CD4-positive, CD25-positive, alpha-beta regulatory T cell (primary cell): Measurements from ENCODE around the gene SPACA6. TPM values are rescaled to one million over a fixed set of nuclear protein-coding genes. Genes with fewer than 3 reads are reported as not detected.

Source experiments
- ATAC-seq, 2 donors: fragments of 150-1000 bp; cut with Tn5 transposase; one replicate each; pipeline ENCODE4 v1.10.0; 2021; ENCODE audit warnings: low read depth in 2 of 2, moderate number of reproducible peaks in 2 of 2, moderate library complexity in 1 of 2
- DNase-seq, 3 donors: peaks; one replicate each; pipeline versions ENCODE4 v3.0.0 to v3.0.0-alpha.2; 2012 to 2022; ENCODE audit warnings: mixed read lengths in 1 of 3
- H3K27ac ChIP-seq: one replicate; pipeline ENCODE4 v1.7.0; 2013; ENCODE audit warnings: mild to moderate bottlenecking, low read length; ENCODE audit not compliant: insufficient read depth, poor library complexity, severe bottlenecking
- H3K27me3 ChIP-seq: one replicate; pipeline ENCODE4 v1.7.0; 2013; ENCODE audit warnings: low read length; ENCODE audit not compliant: control insufficient read depth, insufficient read depth
- H3K36me3 ChIP-seq: one replicate; pipeline ENCODE4 v1.7.0; 2013; ENCODE audit warnings: mild to moderate bottlenecking, low read length, moderate library complexity; ENCODE audit not compliant: control insufficient read depth, insufficient read depth
- H3K4me1 ChIP-seq: 2 replicates; pipeline ENCODE4 v1.7.0; 2013; ENCODE audit warnings: mild to moderate bottlenecking, low read length; ENCODE audit not compliant: insufficient read depth, control insufficient read depth, poor library complexity, severe bottlenecking
- H3K4me3 ChIP-seq: one replicate; pipeline ENCODE4 v1.7.0; 2013; ENCODE audit warnings: low read depth, mild to moderate bottlenecking, low read length, moderate library complexity
- H3K9me3 ChIP-seq, 2 experiments: 1 replicate in 1 of 2; 2 replicates in 1 of 2; pipeline ENCODE4 v1.7.0; 2013; ENCODE audit warnings: low read length in 2 of 2, mild to moderate bottlenecking in 1 of 2, moderate library complexity in 1 of 2; ENCODE audit not compliant: control insufficient read depth in 2 of 2
- H3K27ac Mint-ChIP-seq, 3 donors: one replicate each; pipeline ENCODE4 v1.8.0; 2020 to 2022; ENCODE audit warnings: mild to moderate bottlenecking in 3 of 3, mixed read lengths in 3 of 3, moderate library complexity in 2 of 3
- H3K27me3 Mint-ChIP-seq: one replicate; pipeline ENCODE4 v1.8.0; 2022; ENCODE audit warnings: mild to moderate bottlenecking, mixed read lengths
- H3K36me3 Mint-ChIP-seq: one replicate; pipeline ENCODE4 v1.8.0; 2020; ENCODE audit warnings: mixed read lengths
- H3K4me1 Mint-ChIP-seq, 4 donors: one replicate each; pipeline ENCODE4 v1.8.0; 2020 to 2022; ENCODE audit warnings: mixed read lengths in 4 of 4, mild to moderate bottlenecking in 1 of 4
- H3K4me3 Mint-ChIP-seq, 4 donors: one replicate each; pipeline ENCODE4 v1.8.0; 2020 to 2022; ENCODE audit warnings: mild to moderate bottlenecking in 4 of 4, mixed read lengths in 4 of 4, moderate library complexity in 3 of 4
- H3K9me3 Mint-ChIP-seq, 7 donors: one replicate each; pipeline ENCODE4 v1.8.0; 2020 to 2022; ENCODE audit warnings: mixed read lengths in 7 of 7, mild to moderate bottlenecking in 3 of 7, moderate library complexity in 2 of 7
- polyA plus RNA-seq, 4 donors: library from polyadenylated mRNA; unstranded; fragments of 300-500 nt; fragmentation: Illumina TruSeq; gene quantifications; one replicate each; pipeline ENCODE4 v1.2.3, GENCODE V29; 2021
- total RNA-seq: library from RNA; stranded (reverse); gene quantifications from one replicate; pipeline ENCODE4 v1.2.3, GENCODE V29; 2022

SPACA6 gene
- total and polyA plus RNA-seq, 5 donors from 2014 or later: 0.98 to 5.6 (median 1.8) TPM

DNA sequence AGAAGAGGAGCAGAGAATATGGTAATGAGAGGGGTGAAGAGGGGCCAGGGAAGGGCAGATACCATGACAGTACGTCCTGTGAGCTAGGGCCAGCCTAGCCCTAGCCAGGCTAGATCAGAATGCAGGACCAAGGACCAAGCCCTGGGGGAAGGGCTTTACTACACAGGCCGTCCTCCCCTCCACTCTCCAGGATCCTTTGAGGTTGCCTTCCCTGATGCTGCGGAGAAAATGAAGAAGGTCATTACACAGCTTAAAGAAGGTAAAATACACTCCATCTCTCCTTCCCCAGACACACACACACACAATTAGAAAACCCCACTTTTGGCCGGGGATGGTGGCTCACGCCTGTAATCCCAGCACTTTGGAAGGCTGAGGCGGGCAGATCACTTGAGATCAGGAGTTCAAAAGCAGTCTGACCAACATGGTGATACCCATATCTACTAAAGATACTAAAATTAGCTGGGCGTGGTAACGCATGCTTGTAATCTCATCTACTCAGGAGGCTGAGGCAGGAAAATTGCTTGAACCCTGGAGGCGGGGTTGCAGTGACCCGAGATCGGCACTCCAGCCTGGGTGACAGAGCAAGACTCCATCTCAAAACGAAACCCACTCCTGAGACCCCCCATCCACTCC, 8.5 kb downstream of the SPACA6 start:
- Mint-ChIP-seq H3K9me3 (peaks cover 0 to 5% (median 0%) of the 10 kb centered on the region in 7 donors), H3K27me3 (peaks cover 11% of the 10 kb centered on the region), H3K4me1 (peaks cover 0 to 41% (median 19%) of the 10 kb centered on the region in 4 donors), H3K36me3 (peaks cover 12% of the 10 kb centered on the region), H3K27ac (peak overlapping the region in 1 of 3 donors; percentile 35), H3K4me3 (peak overlapping the region in 2 of 4 donors; percentile 56 to 82)
- Histone ChIP-seq H3K4me3 (no peak overlapping the region), H3K27me3 (no peaks in the 10 kb centered on the region), H3K4me1 (peaks cover 28% of the 10 kb centered on the region), H3K9me3 (no peaks in the 10 kb centered on the region), H3K27ac (no peak overlapping the region), H3K36me3 (no peaks in the 10 kb centered on the region)
- DNase-seq (no peak), ATAC-seq (no peak)

GRCh38 chr19:51702103-51702824, 9.1 kb downstream of the SPACA6 start:
- peaks cover 18% of the 10 kb centered on the region for H3K36me3 Mint-ChIP-seq

GRCh38 chr19:51702825-51703574, 9.9 kb downstream of the SPACA6 start:
- Histone ChIP-seq H3K4me3 (peak overlapping the region; percentile 44), H3K27ac (no peak overlapping the region), H3K4me1 (peaks cover 28% of the 10 kb centered on the region), H3K36me3 (no peaks in the 10 kb centered on the region), H3K27me3 (no peaks in the 10 kb centered on the region), H3K9me3 (no peaks in the 10 kb centered on the region)
- Mint-ChIP-seq H3K27ac (peak overlapping the region; percentile 90 to 92 (median 91)), H3K4me1 (peaks cover 1 to 42% (median 20%) of the 10 kb centered on the region in 4 donors), H3K4me3 (peak overlapping the region; percentile 88 to 97 (median 92)), H3K27me3 (peaks cover 11% of the 10 kb centered on the region), H3K9me3 (peaks cover 0 to 5% (median 0%) of the 10 kb centered on the region in 7 donors), H3K36me3 (peaks cover 21% of the 10 kb centered on the region)
- ATAC-seq (no peak), DNase-seq (no peak)

More at GRCh38 chr19:51702103-51702824, 9.1 kb downstream of the SPACA6 start:
- no peaks in the 10 kb centered on the region for H3K36me3 ChIP-seq
- H3K27ac ChIP-seq: no peak overlapping the region
- Mint-ChIP-seq H3K27me3 (peaks cover 11% of the 10 kb centered on the region), H3K4me3 (peak overlapping the region; percentile 86 to 92 (median 90)), H3K27ac (peak overlapping the region in 1 of 3 donors; percentile 90), H3K9me3 (peaks cover 0 to 5% (median 0%) of the 10 kb centered on the region in 7 donors), H3K4me1 (peaks cover 0 to 42% (median 20%) of the 10 kb centered on the region in 4 donors)
- H3K27me3 ChIP-seq: no peaks in the 10 kb centered on the region
- H3K4me3 ChIP-seq: no peak overlapping the region
- ATAC-seq (no peak), DNase-seq (peak in 1 of 3 donors; percentile 18)
- no peaks in the 10 kb centered on the region for H3K9me3 ChIP-seq
- H3K4me1 ChIP-seq: peaks cover 28% of the 10 kb centered on the region

DNA sequence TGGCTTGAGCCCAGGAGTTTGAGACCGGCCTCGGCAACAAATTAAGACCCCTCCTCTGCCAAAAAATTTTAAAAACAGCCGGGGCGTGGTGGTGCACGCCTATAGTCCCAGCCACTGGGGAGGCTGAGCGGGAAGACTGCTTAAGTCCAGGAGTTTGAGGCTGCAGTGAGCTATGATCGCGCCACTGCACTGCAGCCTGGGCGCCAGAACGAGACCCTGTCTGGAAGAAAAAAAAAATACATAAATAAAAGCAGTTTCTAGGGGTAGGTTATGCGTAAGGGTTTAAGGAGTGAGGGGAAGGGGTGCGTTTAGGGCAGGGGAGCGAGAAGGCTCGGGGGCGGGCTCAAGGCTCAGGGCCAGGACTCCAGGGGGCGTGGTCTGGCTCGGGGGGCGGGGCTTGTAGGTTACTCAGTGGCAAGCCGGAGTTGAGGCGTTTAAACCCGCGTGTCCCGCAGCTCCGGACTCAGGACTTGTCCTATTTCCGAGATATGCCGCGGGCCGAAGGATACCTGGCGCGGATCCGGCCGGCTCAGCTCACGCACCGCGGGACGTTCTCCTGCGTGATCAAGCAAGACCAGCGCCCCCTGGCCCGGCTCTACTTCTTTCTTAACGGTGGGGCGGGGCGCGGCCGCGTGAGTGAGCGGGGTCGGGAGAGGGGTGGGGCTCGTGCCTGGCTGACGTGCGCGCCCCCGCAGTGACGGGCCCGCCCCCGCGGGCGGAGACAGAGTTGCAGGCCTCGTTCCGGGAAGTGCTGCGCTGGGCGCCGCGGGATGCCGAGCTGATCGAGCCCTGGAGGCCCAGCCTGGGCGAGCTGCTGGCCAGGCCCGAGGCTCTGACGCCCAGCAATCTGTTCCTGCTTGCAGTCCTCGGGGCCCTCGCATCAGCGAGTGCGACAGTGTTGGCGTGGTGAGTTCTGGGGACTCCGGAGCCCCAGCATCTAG, 10.7 kb downstream of the SPACA6 start:
- H3K4me1 Mint-ChIP-seq: peaks cover 5 to 42% (median 20%) of the 10 kb centered on the region in 4 donors
- Histone ChIP-seq H3K9me3 (no peaks in the 10 kb centered on the region), H3K36me3 (no peaks in the 10 kb centered on the region), H3K27me3 (no peaks in the 10 kb centered on the region), H3K4me3 (peak overlapping the region; percentile 75), H3K4me1 (peaks cover 28% of the 10 kb centered on the region), H3K27ac (peak overlapping the region; percentile 81)
- H3K9me3 Mint-ChIP-seq: peaks cover 0 to 5% (median 0%) of the 10 kb centered on the region in 7 donors
- H3K4me3 Mint-ChIP-seq: peak overlapping the region; percentile 88 to 97 (median 92)
- DNase-seq (peak; percentile 91 to 97 (median 95)), ATAC-seq (peak; percentile 94 to 95)
- peaks cover 11% of the 10 kb centered on the region for H3K27me3 Mint-ChIP-seq
- peak overlapping the region; percentile 83 to 91 (median 90) for H3K27ac Mint-ChIP-seq
- peaks cover 21% of the 10 kb centered on the region for H3K36me3 Mint-ChIP-seq

DNA sequence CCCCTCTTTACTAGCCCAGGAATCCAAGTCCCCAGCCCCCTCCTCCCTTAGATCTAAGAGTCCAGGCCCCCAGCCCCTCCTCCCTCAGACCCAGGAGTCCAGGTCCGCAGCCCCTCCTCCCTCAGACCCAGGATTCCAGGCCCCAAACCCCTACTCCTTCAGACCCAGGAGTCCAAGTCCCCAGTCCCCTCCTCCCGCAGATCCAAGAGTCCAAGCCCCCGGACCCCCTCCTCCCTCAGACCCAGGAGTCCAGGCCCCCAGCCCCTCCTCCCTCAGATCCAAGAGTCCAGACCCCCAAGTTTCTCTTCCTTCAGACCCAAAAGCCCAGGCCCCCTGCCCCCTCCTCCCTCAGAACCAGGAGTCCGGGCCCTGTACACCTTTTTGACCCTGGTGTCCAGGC, 11.5 kb downstream of the SPACA6 start:
- H3K36me3 Mint-ChIP-seq: peaks cover 21% of the 10 kb centered on the region
- H3K27ac ChIP-seq: peak overlapping the region; percentile 81
- peak overlapping the region; percentile 83 to 91 (median 90) for H3K27ac Mint-ChIP-seq
- H3K27me3 ChIP-seq: no peaks in the 10 kb centered on the region
- H3K4me1 Mint-ChIP-seq: peaks cover 5 to 42% (median 20%) of the 10 kb centered on the region in 4 donors
- no peaks in the 10 kb centered on the region for H3K36me3 ChIP-seq
- H3K27me3 Mint-ChIP-seq: peaks cover 11% of the 10 kb centered on the region
- peaks cover 28% of the 10 kb centered on the region for H3K4me1 ChIP-seq
- H3K4me3 Mint-ChIP-seq: peak overlapping the region; percentile 88 to 97 (median 92)
- no peaks in the 10 kb centered on the region for H3K9me3 ChIP-seq
- no peak for DNase-seq
- no peak for ATAC-seq
- H3K9me3 Mint-ChIP-seq: peaks cover 0 to 5% (median 0%) of the 10 kb centered on the region in 7 donors
- H3K4me3 ChIP-seq: peak overlapping the region; percentile 75

DNA sequence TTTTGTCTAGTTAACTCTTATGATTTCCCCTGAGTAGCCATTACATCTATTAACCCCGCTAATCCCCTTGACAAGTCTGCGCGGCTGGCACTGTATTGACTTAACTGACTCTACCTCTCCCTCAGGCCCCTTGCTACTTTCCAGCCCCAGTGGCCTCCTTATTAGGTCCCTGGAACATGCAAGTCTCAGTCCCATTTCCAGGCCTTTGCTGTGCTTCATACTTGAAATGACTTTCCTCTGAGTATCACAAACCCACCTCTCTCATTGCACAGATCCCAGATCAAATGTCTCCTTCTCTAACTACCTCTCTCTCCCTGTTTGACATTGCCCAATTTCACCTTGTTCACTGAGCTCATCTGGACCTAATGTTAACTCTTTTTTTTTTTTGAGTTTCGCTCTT, 13.2 kb downstream of the SPACA6 start:
- Histone ChIP-seq H3K36me3 (no peaks in the 10 kb centered on the region), H3K4me3 (no peak overlapping the region), H3K27ac (no peak overlapping the region), H3K27me3 (no peaks in the 10 kb centered on the region), H3K4me1 (peaks cover 28% of the 10 kb centered on the region), H3K9me3 (no peaks in the 10 kb centered on the region)
- peak overlapping the region in 2 of 3 donors; percentile 63 to 64 for H3K27ac Mint-ChIP-seq
- H3K4me1 Mint-ChIP-seq: peaks cover 5 to 40% (median 25%) of the 10 kb centered on the region in 4 donors
- H3K9me3 Mint-ChIP-seq: peaks cover 0 to 4% (median 0%) of the 10 kb centered on the region in 7 donors
- no peak for ATAC-seq
- H3K27me3 Mint-ChIP-seq: peaks cover 8% of the 10 kb centered on the region
- DNase-seq: no peak
- H3K36me3 Mint-ChIP-seq: peaks cover 24% of the 10 kb centered on the region
- H3K4me3 Mint-ChIP-seq: peak overlapping the region; percentile 58 to 76 (median 68)
